T-helper 1 cell treated with Interleukin-12 subunit alpha and Interleukin-12 subunit beta and Interleukin-4 antibody, amounts not matched to agents 30 μg/mL and 1 μg/mL, for 36 hours (primary cell): ENCODE results near the gene ADAMTS4.

ENCODE experiments used
- H3K27ac Mint-ChIP-seq: one replicate; pipeline ENCODE4 v1.8.0; 2021; ENCODE audit warnings: mild to moderate bottlenecking, mixed read lengths
- H3K27me3 Mint-ChIP-seq: one replicate; pipeline ENCODE4 v1.8.0; 2021; ENCODE audit warnings: low read depth, mixed read lengths
- H3K36me3 Mint-ChIP-seq: one replicate; pipeline ENCODE4 v1.8.0; 2021; ENCODE audit warnings: low read depth, mixed read lengths
- H3K4me1 Mint-ChIP-seq: one replicate; pipeline ENCODE4 v1.8.0; 2021; ENCODE audit warnings: low read depth, mixed read lengths
- H3K4me3 Mint-ChIP-seq: one replicate; pipeline ENCODE4 v1.8.0; 2021; ENCODE audit warnings: mild to moderate bottlenecking, moderate library complexity, mixed read lengths
- H3K9me3 Mint-ChIP-seq: one replicate; pipeline ENCODE4 v1.8.0; 2021; ENCODE audit warnings: mixed read lengths

ADAMTS4 gene

DNA sequence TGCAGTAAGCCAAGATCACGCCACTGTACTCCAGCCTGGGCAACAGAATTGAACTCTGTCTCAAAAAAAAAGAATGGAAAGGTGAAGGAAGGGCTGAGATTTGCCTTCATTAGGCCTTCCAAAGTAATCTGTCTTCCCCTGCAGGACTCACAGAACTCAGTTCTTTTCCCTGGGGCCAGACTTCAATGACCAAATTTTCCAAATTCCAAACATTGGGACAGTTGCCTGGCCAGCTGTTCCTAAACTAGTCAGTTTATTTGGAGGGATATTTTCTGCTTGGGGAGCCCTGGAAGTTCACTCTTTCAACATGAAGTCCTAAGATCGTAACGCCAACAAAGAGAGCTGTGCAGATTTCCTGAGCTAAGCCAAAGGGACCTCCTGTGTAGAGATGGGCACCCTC, 61.0 kb downstream of the ADAMTS4 start:
- no peak overlapping the region for H3K27ac Mint-ChIP-seq
- H3K4me3 Mint-ChIP-seq, result no peak overlapping the region
- H3K4me1 Mint-ChIP-seq, result peaks cover 10% of the 10 kb centered on the region
- H3K9me3 Mint-ChIP-seq, result no peaks in the 10 kb centered on the region
- H3K27me3 Mint-ChIP-seq, result no peaks in the 10 kb centered on the region
- peaks cover 3% of the 10 kb centered on the region for H3K36me3 Mint-ChIP-seq
